Measurements from ENCODE around the gene GRK4. TPM values are rescaled to one million over a fixed set of nuclear protein-coding genes. Genes with fewer than 3 reads are reported as not detected.

Gene GRK4
- total RNA-seq, 6 experiments from 2014 or later: 5.1 to 8.1 (median 6.7) TPM

GRCh38 chr4:3036131-3036952 is 73.0 kb downstream of the GRK4 start:
- Mint-ChIP-seq H3K27ac (no peak overlapping the region), H3K4me1 (ENCODE audit: low read depth) (peaks cover 18% of the 10 kb centered on the region), H3K36me3 (ENCODE audit: low read depth) (no peaks in the 10 kb centered on the region), H3K9me3 (no peaks in the 10 kb centered on the region), H3K4me3 (no peak overlapping the region), H3K27me3 (ENCODE audit: insufficient read depth) (peaks cover 25% of the 10 kb centered on the region)
- TF ChIP-seq, protein P1, sequence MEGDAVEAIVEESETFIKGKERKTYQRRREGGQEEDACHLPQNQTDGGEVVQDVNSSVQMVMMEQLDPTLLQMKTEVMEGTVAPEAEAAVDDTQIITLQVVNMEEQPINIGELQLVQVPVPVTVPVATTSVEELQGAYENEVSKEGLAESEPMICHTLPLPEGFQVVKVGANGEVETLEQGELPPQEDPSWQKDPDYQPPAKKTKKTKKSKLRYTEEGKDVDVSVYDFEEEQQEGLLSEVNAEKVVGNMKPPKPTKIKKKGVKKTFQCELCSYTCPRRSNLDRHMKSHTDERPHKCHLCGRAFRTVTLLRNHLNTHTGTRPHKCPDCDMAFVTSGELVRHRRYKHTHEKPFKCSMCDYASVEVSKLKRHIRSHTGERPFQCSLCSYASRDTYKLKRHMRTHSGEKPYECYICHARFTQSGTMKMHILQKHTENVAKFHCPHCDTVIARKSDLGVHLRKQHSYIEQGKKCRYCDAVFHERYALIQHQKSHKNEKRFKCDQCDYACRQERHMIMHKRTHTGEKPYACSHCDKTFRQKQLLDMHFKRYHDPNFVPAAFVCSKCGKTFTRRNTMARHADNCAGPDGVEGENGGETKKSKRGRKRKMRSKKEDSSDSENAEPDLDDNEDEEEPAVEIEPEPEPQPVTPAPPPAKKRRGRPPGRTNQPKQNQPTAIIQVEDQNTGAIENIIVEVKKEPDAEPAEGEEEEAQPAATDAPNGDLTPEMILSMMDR (IDR thresholded peaks at IDR 0.05): no peak
- DNase-seq: no peak

GRCh38 chr4:3037957-3038461 is 74.6 kb downstream of the GRK4 start:
- H3K4me3 Mint-ChIP-seq: peak overlapping the region; percentile 48
- DNase-seq: no peak
- no peaks in the 10 kb centered on the region for H3K9me3 Mint-ChIP-seq
- peaks cover 25% of the 10 kb centered on the region for H3K27me3 Mint-ChIP-seq (ENCODE audit: insufficient read depth)
- peaks cover 29% of the 10 kb centered on the region for H3K4me1 Mint-ChIP-seq (ENCODE audit: low read depth)
- no peak overlapping the region for H3K27ac Mint-ChIP-seq
- no peaks in the 10 kb centered on the region for H3K36me3 Mint-ChIP-seq (ENCODE audit: low read depth)
- TF ChIP-seq, protein P1 (IDR thresholded peaks at IDR 0.05): no peak

GRCh38 chr4:3039706-3040366 is 76.5 kb downstream of the GRK4 start:
- Mint-ChIP-seq H3K4me1 (ENCODE audit: low read depth) (peaks cover 29% of the 10 kb centered on the region), H3K9me3 (no peaks in the 10 kb centered on the region), H3K36me3 (ENCODE audit: low read depth) (no peaks in the 10 kb centered on the region), H3K27me3 (ENCODE audit: insufficient read depth) (peaks cover 22% of the 10 kb centered on the region), H3K4me3 (no peak overlapping the region), H3K27ac (no peak overlapping the region)
- DNase-seq: no peak
- TF ChIP-seq, protein P1 (IDR thresholded peaks at IDR 0.05): no peak

DNA sequence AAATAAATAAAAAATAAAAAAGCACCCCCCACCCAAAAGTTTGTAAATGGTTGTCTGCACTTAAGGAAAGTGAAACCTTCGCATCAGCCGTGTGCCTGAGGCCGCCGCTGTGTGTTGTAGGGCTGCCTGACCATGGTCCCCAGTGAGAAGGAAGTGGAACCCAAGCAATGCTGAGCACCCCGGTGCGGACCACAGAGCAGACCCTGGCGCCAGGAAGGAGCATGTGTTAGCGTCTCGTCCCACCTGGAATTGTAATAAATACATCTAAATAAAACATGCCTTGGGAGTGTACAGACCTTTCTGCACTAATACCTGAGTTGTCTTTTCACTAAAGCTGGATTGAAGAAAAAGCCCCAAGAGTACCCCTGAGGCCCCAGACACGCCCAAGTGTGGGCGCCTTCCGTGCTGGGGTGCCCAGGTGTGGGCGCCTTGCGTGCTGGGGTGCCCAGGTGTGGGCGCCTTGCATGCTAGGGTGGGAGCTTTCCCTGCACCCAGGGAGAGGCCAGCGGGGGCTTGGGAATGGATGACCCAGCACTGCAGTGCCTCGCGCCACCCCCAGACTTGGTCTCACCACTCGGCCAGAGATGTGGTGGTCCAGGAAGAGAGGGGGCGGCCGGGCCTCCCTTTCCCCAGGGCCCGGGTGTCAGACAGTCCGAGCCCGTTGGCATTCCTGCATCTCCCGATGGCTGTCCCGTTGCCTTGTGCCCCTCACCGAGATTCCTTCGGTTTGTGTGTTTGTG is 77.3 kb downstream of the GRK4 start:
- Mint-ChIP-seq H3K4me1 (ENCODE audit: low read depth) (peaks cover 36% of the 10 kb centered on the region), H3K4me3 (no peak overlapping the region), H3K27ac (no peak overlapping the region), H3K9me3 (no peaks in the 10 kb centered on the region), H3K27me3 (ENCODE audit: insufficient read depth) (peaks cover 24% of the 10 kb centered on the region), H3K36me3 (ENCODE audit: low read depth) (no peaks in the 10 kb centered on the region)
- TF ChIP-seq, protein P1 (IDR thresholded peaks at IDR 0.05): no peak
- DNase-seq: no peak

All from HFFc6 (cell line).